Choroid plexus epithelial cell (primary cell): ENCODE measurements around the gene CH25H.

ENCODE experiments used
- DNase-seq: peaks from one replicate; pipeline ENCODE4 v3.0.0-alpha.2; 2010; ENCODE audit warnings: low read depth
- H3K4me3 ChIP-seq: 2 replicates; pipeline ENCODE4 v1.5.1; 2011; ENCODE audit warnings: low read depth, mild to moderate bottlenecking, control low read depth, low read length, moderate library complexity
- CTCF ChIP-seq: conservative IDR thresholded peaks from 2 replicates; pipeline ENCODE4 v1.5.1; 2011; ENCODE audit warnings: low read depth, mild to moderate bottlenecking, control low read depth, inconsistent platforms, low read length, moderate library complexity

CH25H gene

DNA sequence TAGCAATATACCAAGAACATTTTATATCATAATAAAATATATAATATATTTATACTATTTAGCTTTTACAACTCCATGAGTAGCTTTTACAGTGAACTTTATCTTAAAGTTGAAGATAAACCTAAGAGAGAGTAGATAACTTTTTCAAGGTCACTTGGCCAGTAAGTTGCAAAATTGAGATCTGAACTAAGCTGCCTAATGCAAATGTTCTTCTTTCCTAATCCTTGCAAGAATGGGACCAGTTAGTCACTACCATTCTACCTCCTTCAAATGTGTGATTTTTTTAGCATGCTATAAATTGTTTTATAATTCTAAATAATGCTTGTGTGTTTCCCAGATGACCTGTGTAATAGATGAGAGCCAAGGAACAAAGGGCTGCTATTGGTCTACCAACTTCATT, 47.8 kb downstream of the CH25H start:
- DNase-seq = no peak
- H3K4me3 ChIP-seq = no peak overlapping the region
- no peak for TF ChIP-seq CTCF

- no peak for TF ChIP-seq CTCF
- no peak for DNase-seq
- no peak overlapping the region for H3K4me3 ChIP-seq
Observed at GRCh38 chr10:89158446-89158845, 48.7 kb downstream of the CH25H start.

- no peak overlapping the region for H3K4me3 ChIP-seq
- no peak for DNase-seq
- TF ChIP-seq CTCF = no peak
Observed at GRCh38 chr10:89156161-89156835, 50.8 kb downstream of the CH25H start.
